Fibroblast of lung (primary cell): ENCODE results near the gene STIM1. TPM values are rescaled to one million over a fixed set of nuclear protein-coding genes. Genes with fewer than 3 reads are reported as not detected.
A peak's percentile ranks its signal among the peaks of the same experiment; 100 is the strongest.

Experiments
- DNase-seq, 2 donors: peaks; one replicate each; pipeline versions ENCODE4 v3.0.0 to v3.0.0-alpha.2; 2010; ENCODE audit warnings: low read depth in 2 of 2
- H2AFZ ChIP-seq: 2 replicates; pipeline ENCODE4 v1.5.1; 2012; ENCODE audit warnings: low read length, control low read depth, inconsistent platforms
- H3K27ac ChIP-seq: 2 replicates; pipeline ENCODE4 v1.5.1; 2011; ENCODE audit warnings: low read length, control low read depth; ENCODE audit not compliant: insufficient read depth
- H3K27me3 ChIP-seq: 2 replicates; pipeline ENCODE4 v1.5.1; 2011; ENCODE audit warnings: mild to moderate bottlenecking, low read length; ENCODE audit not compliant: control insufficient read depth, insufficient read depth
- H3K36me3 ChIP-seq: 2 replicates; pipeline ENCODE4 v1.5.1; 2011; ENCODE audit warnings: low read length; ENCODE audit not compliant: control insufficient read depth, insufficient read depth
- H3K4me1 ChIP-seq: 2 replicates; pipeline ENCODE4 v1.5.1; 2011; ENCODE audit warnings: low read length; ENCODE audit not compliant: control insufficient read depth, insufficient read depth; ENCODE audit errors: extremely low read depth
- H3K4me2 ChIP-seq: 2 replicates; pipeline ENCODE4 v1.5.1; 2011; ENCODE audit warnings: low read length, control low read depth; ENCODE audit not compliant: insufficient read depth; ENCODE audit errors: extremely low read depth
- H3K4me3 ChIP-seq, 4 experiments: fragments of 200-600 bp in 1 of 4; sonication (generic) in 1 of 4; replicated peaks in 1 of 4; 2 replicates each; pipeline ENCODE4 v1.5.1; 2011 to 2016; ENCODE audit warnings: low read length in 4 of 4, low read depth in 3 of 4, mild to moderate bottlenecking in 3 of 4, control low read depth in 2 of 4, inconsistent platforms in 1 of 4, mixed read lengths in 1 of 4; ENCODE audit not compliant: insufficient read depth in 1 of 4; ENCODE audit errors: control extremely low read depth in 1 of 4
- H3K79me2 ChIP-seq: 2 replicates; pipeline ENCODE4 v1.5.1; 2012; ENCODE audit warnings: mild to moderate bottlenecking, low read length, inconsistent platforms; ENCODE audit not compliant: control insufficient read depth, insufficient read depth
- H3K9ac ChIP-seq: 2 replicates; pipeline ENCODE4 v1.5.1; 2011; ENCODE audit warnings: mild to moderate bottlenecking, low read length, control low read depth; ENCODE audit not compliant: insufficient read depth
- H3K9me3 ChIP-seq: 2 replicates; pipeline ENCODE4 v1.5.1; 2012; ENCODE audit warnings: low read depth, low read length; ENCODE audit not compliant: control insufficient read depth, insufficient read depth
- H4K20me1 ChIP-seq: 2 replicates; pipeline ENCODE4 v1.5.1; 2011; ENCODE audit warnings: low read length; ENCODE audit not compliant: control insufficient read depth, insufficient read depth; ENCODE audit errors: extremely low read depth
- CTCF ChIP-seq, 2 donors: IDR thresholded peaks in 1 of 2; conservative IDR thresholded peaks in 1 of 2; 1 replicate in 1 of 2; 2 replicates in 1 of 2; pipeline ENCODE4 v1.5.1; 2011 to 2012; ENCODE audit warnings: low read length in 2 of 2, control low read depth in 1 of 2, inconsistent platforms in 1 of 2, low read depth in 1 of 2, mild to moderate bottlenecking in 1 of 2
- EZH2 ChIP-seq: IDR thresholded peaks from 2 replicates; pipeline ENCODE4 v1.5.1; 2012; ENCODE audit warnings: low read length, control low read depth, mild to moderate bottlenecking; ENCODE audit errors: missing control alignments
- polyA plus RNA-seq, 2 donors: library from polyadenylated mRNA; depleted of rRNA in 1 of 2; stranded (reverse) in 1 of 2; unstranded in 1 of 2; fragments of >200 nt; gene quantifications; 2 replicates each; pipeline ENCODE4 v1.2.1, GENCODE V29; 2011 to 2012; ENCODE audit warnings: missing spikeins in 1 of 2
- total RNA-seq: library from RNA; depleted of rRNA; stranded (reverse); fragments of >200 nt; gene quantifications from 2 replicates; pipeline ENCODE4 v1.2.1, GENCODE V29; 2014

The STIM1 gene
- total and polyA plus RNA-seq, 2 donors (not counting 1 experiment from before 2014, with no cell fraction given), result 38.1 to 44.6 TPM

- Histone ChIP-seq H3K9ac (no peak overlapping the region), H3K4me1 (no peaks in the 10 kb centered on the region), H3K9me3 (no peaks in the 10 kb centered on the region), H3K4me2 (no peak overlapping the region), H3K27me3 (no peaks in the 10 kb centered on the region), H3K36me3 (no peaks in the 10 kb centered on the region), H3K4me3 (no peak overlapping the region), H2AFZ (no peak overlapping the region), H3K27ac (no peak overlapping the region), H3K79me2 (no peaks in the 10 kb centered on the region), H4K20me1 (no peaks in the 10 kb centered on the region)
- peak; percentile 8 to 32 for DNase-seq
- TF ChIP-seq EZH2, result no peak
- TF ChIP-seq CTCF (conservative IDR thresholded peaks at IDR 0.05 in 1 of 2, IDR thresholded peaks at IDR 0.05 in 1 of 2; ENCODE audit: low read depth in 1 of 2, low read length in 2 of 2), result peak in 1 of 2 donors; percentile 15
Observed at GRCh38 chr11:3984896-3985295, 129.4 kb downstream of the STIM1 start.

- H3K79me2 ChIP-seq, result no peaks in the 10 kb centered on the region
- no peak overlapping the region for H3K4me2 ChIP-seq
- no peaks in the 10 kb centered on the region for H3K9me3 ChIP-seq
- H3K36me3 ChIP-seq, result no peaks in the 10 kb centered on the region
- no peaks in the 10 kb centered on the region for H3K27me3 ChIP-seq
- no peaks in the 10 kb centered on the region for H3K4me1 ChIP-seq
- H4K20me1 ChIP-seq, result no peaks in the 10 kb centered on the region
- TF ChIP-seq EZH2, result no peak
- TF ChIP-seq CTCF (conservative IDR thresholded peaks at IDR 0.05 in 1 of 2, IDR thresholded peaks at IDR 0.05 in 1 of 2; ENCODE audit: low read depth in 1 of 2, low read length in 2 of 2), result no peak
- no peak overlapping the region for H2AFZ ChIP-seq
- H3K9ac ChIP-seq, result no peak overlapping the region
- H3K27ac ChIP-seq, result no peak overlapping the region
- H3K4me3 ChIP-seq, result no peak overlapping the region
- no peak for DNase-seq
Observed at GRCh38 chr11:3985631-3986030, 130.2 kb downstream of the STIM1 start.

GRCh38 chr11:3986301-3986700 is 130.8 kb downstream of the STIM1 start:
- Histone ChIP-seq H3K4me1 (no peaks in the 10 kb centered on the region), H3K79me2 (no peaks in the 10 kb centered on the region), H3K9ac (no peak overlapping the region), H2AFZ (no peak overlapping the region), H3K9me3 (no peaks in the 10 kb centered on the region), H3K27me3 (no peaks in the 10 kb centered on the region), H3K36me3 (no peaks in the 10 kb centered on the region), H3K4me2 (no peak overlapping the region), H3K27ac (no peak overlapping the region), H4K20me1 (no peaks in the 10 kb centered on the region), H3K4me3 (no peak overlapping the region)
- no peak for DNase-seq
- TF ChIP-seq CTCF (conservative IDR thresholded peaks at IDR 0.05 in 1 of 2, IDR thresholded peaks at IDR 0.05 in 1 of 2; ENCODE audit: low read depth in 1 of 2, low read length in 2 of 2), result no peak
- TF ChIP-seq EZH2, result no peak
